ENCODE data around the gene ARHGEF40. TPM values are rescaled to one million over a fixed set of nuclear protein-coding genes. Genes with fewer than 3 reads are reported as not detected.

The ARHGEF40 gene
- total RNA-seq, 2 experiments from 2014 or later = 1.2 to 1.3 TPM

GRCh38 chr14:21090940-21091663, 21.0 kb downstream of the ARHGEF40 start:
- Mint-ChIP-seq H3K4me3 (no peak overlapping the region), H3K9me3 (no peaks in the 10 kb centered on the region), H3K27me3 (no peaks in the 10 kb centered on the region), H3K4me1 (ENCODE audit: low read depth) (peaks cover 36% of the 10 kb centered on the region), H3K27ac (no peak overlapping the region), H3K36me3 (ENCODE audit: low read depth) (peaks cover 12% of the 10 kb centered on the region)
- ChIA-PET POLR2A (interaction anchor here (1.4 to 4.6 kb wide), 3 partner anchors 13 to 76 kb away, joined by 6 to 52 read pairs (median 12); no protein-coding TSS in a partner anchor), CTCF (interaction anchor here (1.3 to 7.3 kb wide), 8 partner anchors 8 to 76 kb away, joined by 3 to 116 read pairs (median 50); partner anchors contain the start of gene TMEM253)
- H3K9me3 ChIP-seq (ENCODE audit: control insufficient read depth in 1 of 2, insufficient read depth in 1 of 2, low read length in 2 of 2) = no peaks in the 10 kb centered on the region
- intact Hi-C loops (cut with DNase I, micrococcal nuclease) = no loop called here
- DNase-seq (peak in 1 of 14 experiments; percentile 20), ATAC-seq (ENCODE audit: poor library complexity) (no peak)
- no peak for TF ChIP-seq CTCF (IDR thresholded peaks at IDR 0.05)
- H3K4me3 ChIP-seq (ENCODE audit: low read length) = no peak overlapping the region
- no peak overlapping the region for H3K27ac ChIP-seq (ENCODE audit: low read depth in 1 of 2, low read length in 2 of 2)
- H3K27me3 ChIP-seq (ENCODE audit: control insufficient read depth in 1 of 2, insufficient read depth in 2 of 2, low read length in 2 of 2) = no peaks in the 10 kb centered on the region
- H3K36me3 ChIP-seq (ENCODE audit: insufficient read depth, low read length) = no peaks in the 10 kb centered on the region
- H3K4me1 ChIP-seq (ENCODE audit: insufficient read depth, low read length) = peaks cover 34% of the 10 kb centered on the region

GRCh38 chr14:21091821-21092272, 21.7 kb downstream of the ARHGEF40 start:
- peaks cover 30% of the 10 kb centered on the region for H3K4me1 ChIP-seq (ENCODE audit: insufficient read depth, low read length)
- no peak overlapping the region for H3K27ac ChIP-seq (ENCODE audit: low read depth in 1 of 2, low read length in 2 of 2)
- ChIA-PET POLR2A (interaction anchor here (1.4 to 4.6 kb wide), 4 partner anchors 12 to 77 kb away, joined by 6 to 52 read pairs (median 10); partner anchors contain the start of gene ARHGEF40), CTCF (interaction anchor here (0.7 to 7.3 kb wide), 21 partner anchors 8 to 232 kb away, joined by 3 to 116 read pairs (median 5); partner anchors contain the start of genes ARHGEF40, NDRG2 and TMEM253)
- no peaks in the 10 kb centered on the region for H3K36me3 ChIP-seq (ENCODE audit: insufficient read depth, low read length)
- DNase-seq (peak in 1 of 14 experiments; percentile 40), ATAC-seq (ENCODE audit: poor library complexity) (no peak)
- Mint-ChIP-seq H3K4me1 (ENCODE audit: low read depth) (peaks cover 38% of the 10 kb centered on the region), H3K36me3 (ENCODE audit: low read depth) (peaks cover 12% of the 10 kb centered on the region), H3K27ac (no peak overlapping the region), H3K9me3 (no peaks in the 10 kb centered on the region), H3K4me3 (no peak overlapping the region), H3K27me3 (no peaks in the 10 kb centered on the region)
- no peaks in the 10 kb centered on the region for H3K27me3 ChIP-seq (ENCODE audit: control insufficient read depth in 1 of 2, insufficient read depth in 2 of 2, low read length in 2 of 2)
- H3K4me3 ChIP-seq (ENCODE audit: low read length) = no peak overlapping the region
- no peak for TF ChIP-seq CTCF (IDR thresholded peaks at IDR 0.05)
- intact Hi-C loops (cut with DNase I, micrococcal nuclease) = loop anchor here (1.0 kb wide), 5 partner anchors 12 to 78 kb away; no protein-coding TSS in a partner anchor
- no peaks in the 10 kb centered on the region for H3K9me3 ChIP-seq (ENCODE audit: control insufficient read depth in 1 of 2, insufficient read depth in 1 of 2, low read length in 2 of 2)

- Histone ChIP-seq H3K27me3 (ENCODE audit: control insufficient read depth in 1 of 2, insufficient read depth in 2 of 2, low read length in 2 of 2) (no peaks in the 10 kb centered on the region), H3K27ac (ENCODE audit: low read depth in 1 of 2, low read length in 2 of 2) (no peak overlapping the region), H3K9me3 (ENCODE audit: control insufficient read depth in 1 of 2, insufficient read depth in 1 of 2, low read length in 2 of 2) (no peaks in the 10 kb centered on the region), H3K4me3 (ENCODE audit: low read length) (no peak overlapping the region), H3K4me1 (ENCODE audit: insufficient read depth, low read length) (peaks cover 29% of the 10 kb centered on the region), H3K36me3 (ENCODE audit: insufficient read depth, low read length) (no peaks in the 10 kb centered on the region)
- Mint-ChIP-seq H3K4me1 (ENCODE audit: low read depth) (peaks cover 39% of the 10 kb centered on the region), H3K9me3 (no peaks in the 10 kb centered on the region), H3K4me3 (peak overlapping the region; percentile 38), H3K27ac (peak overlapping the region; percentile 56), H3K36me3 (ENCODE audit: low read depth) (peaks cover 10% of the 10 kb centered on the region), H3K27me3 (no peaks in the 10 kb centered on the region)
- peak; percentile 100 for TF ChIP-seq CTCF (IDR thresholded peaks at IDR 0.05)
- DNase-seq = peak; percentile 84 to 97 (median 93)
- ChIA-PET POLR2A (interaction anchor here (1.2 to 4.6 kb wide), 5 partner anchors 12 to 78 kb away, joined by 3 to 52 read pairs (median 8); partner anchors contain the start of gene ARHGEF40), CTCF (interaction anchor here (0.6 to 7.3 kb wide), 25 partner anchors 9 to 345 kb away, joined by 3 to 116 read pairs (median 5); partner anchors contain the start of genes ARHGEF40, NDRG2 and TMEM253)
- intact Hi-C loops (cut with DNase I, micrococcal nuclease) = loop anchor here (1.0 kb wide), 5 partner anchors 12 to 78 kb away; no protein-coding TSS in a partner anchor
- peak; percentile 80 for ATAC-seq (ENCODE audit: poor library complexity)
These were observed 22.3 kb downstream of the ARHGEF40 start for GRCh38 chr14:21092273-21093011.
